Upper lobe of left lung (tissue), 4 donors: ENCODE results near the gene SGCD.

Source experiments
- EP300 ChIP-seq, 4 donors: sonication (generic); formaldehyde crosslinking; IDR thresholded peaks; one replicate each; pipeline ENCODE4 v1.5.1; 2017; ENCODE audit warnings: antibody characterized with exemption in 4 of 4, control low read depth in 2 of 4
- POLR2A ChIP-seq, 4 donors: fragments of 450-650 bp; IDR thresholded peaks; one replicate each; pipeline ENCODE4 v1.5.1; 2016 to 2017; ENCODE audit warnings: antibody characterized with exemption in 4 of 4, mild to moderate bottlenecking in 2 of 4
- TF ChIP-seq, protein P1 (sequence below), 6 experiments: fragments of 450-650 bp in 4 of 6; fragments of 200-600 bp in 2 of 6; sonication (generic) in 2 of 6; IDR thresholded peaks; one replicate each; pipeline ENCODE4 v1.5.1; 2016 to 2019; ENCODE audit warnings: antibody characterized with exemption in 6 of 6

DNA sequence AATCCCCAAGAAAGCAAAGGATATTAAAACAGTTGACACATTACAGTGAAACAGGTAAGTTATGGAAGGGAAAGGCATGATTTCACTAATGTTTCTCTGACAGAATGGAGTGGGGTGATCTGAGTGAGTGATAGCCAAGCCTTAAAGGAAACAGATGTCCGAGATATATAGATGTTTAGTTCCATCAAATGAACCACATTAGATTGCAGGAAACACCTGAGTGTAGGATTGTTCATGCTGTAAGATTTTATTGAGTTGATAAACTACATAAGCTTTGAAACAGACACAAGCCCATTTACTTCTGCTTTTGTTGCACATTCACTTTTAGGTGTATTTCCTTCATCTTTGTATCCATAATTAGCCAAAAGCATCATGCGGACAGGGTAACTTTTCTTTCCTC is 356.0 kb downstream of the SGCD start:
- TF ChIP-seq EP300 (IDR thresholded peaks at IDR 0.05) (no peak), POLR2A (IDR thresholded peaks at IDR 0.05) (no peak)
- TF ChIP-seq, protein P1, sequence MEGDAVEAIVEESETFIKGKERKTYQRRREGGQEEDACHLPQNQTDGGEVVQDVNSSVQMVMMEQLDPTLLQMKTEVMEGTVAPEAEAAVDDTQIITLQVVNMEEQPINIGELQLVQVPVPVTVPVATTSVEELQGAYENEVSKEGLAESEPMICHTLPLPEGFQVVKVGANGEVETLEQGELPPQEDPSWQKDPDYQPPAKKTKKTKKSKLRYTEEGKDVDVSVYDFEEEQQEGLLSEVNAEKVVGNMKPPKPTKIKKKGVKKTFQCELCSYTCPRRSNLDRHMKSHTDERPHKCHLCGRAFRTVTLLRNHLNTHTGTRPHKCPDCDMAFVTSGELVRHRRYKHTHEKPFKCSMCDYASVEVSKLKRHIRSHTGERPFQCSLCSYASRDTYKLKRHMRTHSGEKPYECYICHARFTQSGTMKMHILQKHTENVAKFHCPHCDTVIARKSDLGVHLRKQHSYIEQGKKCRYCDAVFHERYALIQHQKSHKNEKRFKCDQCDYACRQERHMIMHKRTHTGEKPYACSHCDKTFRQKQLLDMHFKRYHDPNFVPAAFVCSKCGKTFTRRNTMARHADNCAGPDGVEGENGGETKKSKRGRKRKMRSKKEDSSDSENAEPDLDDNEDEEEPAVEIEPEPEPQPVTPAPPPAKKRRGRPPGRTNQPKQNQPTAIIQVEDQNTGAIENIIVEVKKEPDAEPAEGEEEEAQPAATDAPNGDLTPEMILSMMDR (IDR thresholded peaks at IDR 0.05): no peak
